Measurements from ENCODE around the gene BEAN1. TPM values are rescaled to one million over a fixed set of nuclear protein-coding genes. Genes with fewer than 3 reads are reported as not detected.

Gene BEAN1
- total and polyA plus RNA-seq, 2 donors (not counting 1 experiment from before 2014, with no cell fraction given): 0.07 TPM; not detected in 1

- Histone ChIP-seq H3K27ac (ENCODE audit: insufficient read depth, low read length) (no peak overlapping the region), H3K36me3 (ENCODE audit: control insufficient read depth, insufficient read depth, low read length) (no peaks in the 10 kb centered on the region), H2AFZ (ENCODE audit: low read length) (no peak overlapping the region), H4K20me1 (ENCODE audit: control insufficient read depth, extremely low read depth, insufficient read depth, low read length) (no peaks in the 10 kb centered on the region), H3K9ac (ENCODE audit: insufficient read depth, low read length) (no peak overlapping the region), H3K4me2 (ENCODE audit: extremely low read depth, insufficient read depth, low read length) (peak overlapping the region; percentile 23), H3K9me3 (ENCODE audit: control insufficient read depth, insufficient read depth, low read depth, low read length) (no peaks in the 10 kb centered on the region), H3K4me1 (ENCODE audit: control insufficient read depth, extremely low read depth, insufficient read depth, low read length) (peaks cover 5% of the 10 kb centered on the region), H3K27me3 (ENCODE audit: control insufficient read depth, insufficient read depth, low read length) (peaks cover 5% of the 10 kb centered on the region), H3K79me2 (ENCODE audit: control insufficient read depth, insufficient read depth, low read length) (no peaks in the 10 kb centered on the region), H3K4me3 (replicated peaks in 1 of 4; ENCODE audit: control extremely low read depth in 1 of 4, insufficient read depth in 1 of 4, low read depth in 3 of 4, low read length in 4 of 4) (no peak overlapping the region)
- no peak for TF ChIP-seq CTCF (conservative IDR thresholded peaks at IDR 0.05 in 1 of 2, IDR thresholded peaks at IDR 0.05 in 1 of 2; ENCODE audit: low read depth in 1 of 2, low read length in 2 of 2)
- TF ChIP-seq EZH2 (IDR thresholded peaks at IDR 0.05; ENCODE audit: low read length, missing control alignments): no peak
- peak; percentile 51 to 89 for DNase-seq (ENCODE audit: low read depth in 2 of 2)
Measured at GRCh38 chr16:66409156-66409555, 17.9 kb upstream of the BEAN1 start.

- H3K27ac ChIP-seq (ENCODE audit: insufficient read depth, low read length): no peak overlapping the region
- H3K79me2 ChIP-seq (ENCODE audit: control insufficient read depth, insufficient read depth, low read length): no peaks in the 10 kb centered on the region
- no peak for DNase-seq (ENCODE audit: low read depth in 2 of 2)
- H3K27me3 ChIP-seq (ENCODE audit: control insufficient read depth, insufficient read depth, low read length): no peaks in the 10 kb centered on the region
- H3K4me3 ChIP-seq (replicated peaks in 1 of 4; ENCODE audit: control extremely low read depth in 1 of 4, insufficient read depth in 1 of 4, low read depth in 3 of 4, low read length in 4 of 4): no peak overlapping the region
- H3K4me1 ChIP-seq (ENCODE audit: control insufficient read depth, extremely low read depth, insufficient read depth, low read length): peaks cover 4% of the 10 kb centered on the region
- no peak overlapping the region for H3K9ac ChIP-seq (ENCODE audit: insufficient read depth, low read length)
- H3K4me2 ChIP-seq (ENCODE audit: extremely low read depth, insufficient read depth, low read length): no peak overlapping the region
- TF ChIP-seq EZH2 (IDR thresholded peaks at IDR 0.05; ENCODE audit: low read length, missing control alignments) (no peak), CTCF (conservative IDR thresholded peaks at IDR 0.05 in 1 of 2, IDR thresholded peaks at IDR 0.05 in 1 of 2; ENCODE audit: low read depth in 1 of 2, low read length in 2 of 2) (no peak)
- no peaks in the 10 kb centered on the region for H3K36me3 ChIP-seq (ENCODE audit: control insufficient read depth, insufficient read depth, low read length)
- no peak overlapping the region for H2AFZ ChIP-seq (ENCODE audit: low read length)
- H3K9me3 ChIP-seq (ENCODE audit: control insufficient read depth, insufficient read depth, low read depth, low read length): no peaks in the 10 kb centered on the region
- H4K20me1 ChIP-seq (ENCODE audit: control insufficient read depth, extremely low read depth, insufficient read depth, low read length): no peaks in the 10 kb centered on the region
Measured at GRCh38 chr16:66412182-66412581, 14.9 kb upstream of the BEAN1 start.

- Histone ChIP-seq H3K9me3 (ENCODE audit: control insufficient read depth, insufficient read depth, low read depth, low read length) (no peaks in the 10 kb centered on the region), H3K79me2 (ENCODE audit: control insufficient read depth, insufficient read depth, low read length) (no peaks in the 10 kb centered on the region), H2AFZ (ENCODE audit: low read length) (no peak overlapping the region), H3K36me3 (ENCODE audit: control insufficient read depth, insufficient read depth, low read length) (no peaks in the 10 kb centered on the region), H3K4me1 (ENCODE audit: control insufficient read depth, extremely low read depth, insufficient read depth, low read length) (no peaks in the 10 kb centered on the region), H3K27ac (ENCODE audit: insufficient read depth, low read length) (no peak overlapping the region), H3K4me3 (replicated peaks in 1 of 4; ENCODE audit: control extremely low read depth in 1 of 4, insufficient read depth in 1 of 4, low read depth in 3 of 4, low read length in 4 of 4) (no peak overlapping the region), H3K9ac (ENCODE audit: insufficient read depth, low read length) (no peak overlapping the region), H3K4me2 (ENCODE audit: extremely low read depth, insufficient read depth, low read length) (no peak overlapping the region), H4K20me1 (ENCODE audit: control insufficient read depth, extremely low read depth, insufficient read depth, low read length) (no peaks in the 10 kb centered on the region), H3K27me3 (ENCODE audit: control insufficient read depth, insufficient read depth, low read length) (no peaks in the 10 kb centered on the region)
- peak in 1 of 2 donors; percentile 52 for DNase-seq (ENCODE audit: low read depth in 2 of 2)
- TF ChIP-seq CTCF (conservative IDR thresholded peaks at IDR 0.05 in 1 of 2, IDR thresholded peaks at IDR 0.05 in 1 of 2; ENCODE audit: low read depth in 1 of 2, low read length in 2 of 2) (no peak), EZH2 (IDR thresholded peaks at IDR 0.05; ENCODE audit: low read length, missing control alignments) (no peak)
Measured at GRCh38 chr16:66414891-66415290, 12.2 kb upstream of the BEAN1 start.

All from fibroblast of lung (primary cell).